SU-DHL-6 (cell line): ENCODE data around the gene TSHR.

ENCODE experiments used
- H2AFZ ChIP-seq: fragments of 200-600 bp; sonication (generic); 2 replicates; pipeline ENCODE4 v1.6.1; 2014; ENCODE audit warnings: low read depth, mild to moderate bottlenecking, moderate library complexity, mixed read lengths, antibody characterized with exemption, low read length; ENCODE audit not compliant: severe bottlenecking
- H3F3A ChIP-seq: fragments of 200-600 bp; shearing (Covaris generic); 2 replicates; pipeline ENCODE4 v1.6.0; 2016; ENCODE audit warnings: antibody characterized with exemption, mild to moderate bottlenecking; ENCODE audit not compliant: insufficient read depth
- H3K27ac ChIP-seq: fragments of 200-600 bp; sonication (generic); 2 replicates; pipeline ENCODE4 v1.5.1; 2016; ENCODE audit warnings: low read depth, mild to moderate bottlenecking, low read length, moderate library complexity, mixed read lengths
- H3K27me3 ChIP-seq: fragments of 200-600 bp; sonication (generic), shearing (Covaris generic); 2 replicates; pipeline ENCODE4 v1.6.0; 2014; ENCODE audit warnings: mild to moderate bottlenecking, low read length
- H3K36me3 ChIP-seq: fragments of 200-600 bp; sonication (generic); 2 replicates; pipeline ENCODE4 v1.6.1; 2014; ENCODE audit warnings: mild to moderate bottlenecking, low read length, mixed read lengths
- H3K4me2 ChIP-seq: fragments of 300-600, 200-600 bp; shearing (Covaris generic), sonication (generic); 2 replicates; pipeline ENCODE4 v1.6.0; 2014; ENCODE audit warnings: low read length, low read depth, mild to moderate bottlenecking; ENCODE audit not compliant: poor library complexity, severe bottlenecking
- H3K4me3 ChIP-seq: fragments of 200-600 bp; sonication (generic); 2 replicates; pipeline ENCODE4 v1.5.1; 2014; ENCODE audit warnings: antibody characterized with exemption, low read length, mild to moderate bottlenecking, mixed read lengths; ENCODE audit not compliant: insufficient read depth, poor library complexity, severe bottlenecking
- H3K79me2 ChIP-seq: fragments of 200-600 bp; sonication (generic); 2 replicates; pipeline ENCODE4 v1.6.1; 2014; ENCODE audit warnings: mild to moderate bottlenecking, low read length, moderate library complexity; ENCODE audit not compliant: insufficient read depth
- H3K9ac ChIP-seq: fragments of 200-600 bp; sonication (generic); 2 replicates; pipeline ENCODE4 v1.7.0; 2014; ENCODE audit warnings: mild to moderate bottlenecking, low read length
- H3K9me2 ChIP-seq: fragments of 200-600 bp; sonication (generic); replicated peaks from 2 replicates; pipeline ENCODE4 v1.6.1; 2014; ENCODE audit warnings: low read length; ENCODE audit not compliant: insufficient read depth
- H3K9me3 ChIP-seq: fragments of 200-600 bp; sonication (generic); 2 replicates; pipeline ENCODE4 v1.6.1; 2014; ENCODE audit warnings: low read length, mixed read lengths; ENCODE audit not compliant: insufficient read depth
- H4K20me1 ChIP-seq: fragments of 200-600 bp; sonication (generic); 2 replicates; pipeline ENCODE4 v1.6.1; 2014; ENCODE audit warnings: low read depth, mild to moderate bottlenecking, antibody characterized with exemption, low read length, moderate library complexity, mixed read lengths
- EZH2phosphoT487 ChIP-seq: fragments of 200-600 bp; sonication (generic), shearing (Covaris generic); conservative IDR thresholded peaks from 2 replicates; pipeline ENCODE4 v1.6.1; 2018; ENCODE audit warnings: mild to moderate bottlenecking, antibody characterized with exemption, low read length, moderate library complexity, mixed read lengths
- TF ChIP-seq, protein P1 (sequence below): fragments of 200-600 bp; sonication (generic); IDR thresholded peaks from one replicate; pipeline ENCODE4 v1.5.1; 2017; ENCODE audit warnings: antibody characterized with exemption, mild to moderate bottlenecking, low read length, moderate library complexity; ENCODE audit not compliant: insufficient read depth, poor library complexity, severe bottlenecking

The TSHR gene

DNA sequence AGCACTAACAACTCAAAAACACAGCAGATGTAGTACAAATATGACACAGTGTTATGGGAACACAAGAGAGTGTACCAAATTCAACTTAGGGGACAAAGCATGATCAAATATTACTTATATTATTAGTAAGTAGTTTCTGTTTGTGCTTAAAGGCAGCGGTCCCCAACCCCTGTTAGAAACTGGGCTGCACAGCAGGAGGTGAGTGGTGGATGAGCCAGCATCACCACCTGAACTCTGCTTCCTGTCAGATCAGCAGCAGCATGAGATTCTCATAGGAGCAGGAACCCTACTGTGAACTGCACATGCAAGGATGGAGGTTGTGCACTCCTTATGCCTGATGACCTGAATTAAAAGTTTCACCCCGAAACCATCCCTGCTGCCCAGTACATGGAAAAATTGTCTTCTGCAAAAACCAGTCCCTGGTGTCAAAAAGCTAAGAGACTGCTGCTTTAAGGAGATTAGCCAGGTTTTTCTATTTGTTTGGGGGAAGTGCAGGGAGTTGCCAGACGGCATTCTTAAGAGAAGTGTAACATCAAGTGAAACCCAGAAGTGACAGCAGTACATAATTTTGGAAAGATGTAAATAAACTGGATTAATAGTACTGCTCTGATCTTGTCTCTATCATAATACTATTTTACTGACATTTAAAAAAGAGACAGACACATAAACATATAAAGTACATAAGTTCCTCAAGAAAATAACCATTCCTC, 238.7 kb downstream of the TSHR start:
- H3K9me2 ChIP-seq = no peaks in the 10 kb centered on the region
- H3F3A ChIP-seq = peaks cover 7% of the 10 kb centered on the region; the same call in 1 of the 2 replicates
- H3K9me3 ChIP-seq = no peaks in the 10 kb centered on the region
- no peak overlapping the region for H3K4me2 ChIP-seq
- H3K4me3 ChIP-seq = no peak overlapping the region
- no peak overlapping the region for H2AFZ ChIP-seq
- H3K27me3 ChIP-seq = no peaks in the 10 kb centered on the region
- H3K9ac ChIP-seq = no peak overlapping the region
- H3K79me2 ChIP-seq = peaks cover 27% of the 10 kb centered on the region
- H3K27ac ChIP-seq = no peak overlapping the region
- peaks cover 71% of the 10 kb centered on the region for H3K36me3 ChIP-seq
- 0 out of 2 replicates have a peak, but pooled peaks cover 4% of the 10 kb centered on the region for H4K20me1 ChIP-seq
- TF ChIP-seq, protein P1, sequence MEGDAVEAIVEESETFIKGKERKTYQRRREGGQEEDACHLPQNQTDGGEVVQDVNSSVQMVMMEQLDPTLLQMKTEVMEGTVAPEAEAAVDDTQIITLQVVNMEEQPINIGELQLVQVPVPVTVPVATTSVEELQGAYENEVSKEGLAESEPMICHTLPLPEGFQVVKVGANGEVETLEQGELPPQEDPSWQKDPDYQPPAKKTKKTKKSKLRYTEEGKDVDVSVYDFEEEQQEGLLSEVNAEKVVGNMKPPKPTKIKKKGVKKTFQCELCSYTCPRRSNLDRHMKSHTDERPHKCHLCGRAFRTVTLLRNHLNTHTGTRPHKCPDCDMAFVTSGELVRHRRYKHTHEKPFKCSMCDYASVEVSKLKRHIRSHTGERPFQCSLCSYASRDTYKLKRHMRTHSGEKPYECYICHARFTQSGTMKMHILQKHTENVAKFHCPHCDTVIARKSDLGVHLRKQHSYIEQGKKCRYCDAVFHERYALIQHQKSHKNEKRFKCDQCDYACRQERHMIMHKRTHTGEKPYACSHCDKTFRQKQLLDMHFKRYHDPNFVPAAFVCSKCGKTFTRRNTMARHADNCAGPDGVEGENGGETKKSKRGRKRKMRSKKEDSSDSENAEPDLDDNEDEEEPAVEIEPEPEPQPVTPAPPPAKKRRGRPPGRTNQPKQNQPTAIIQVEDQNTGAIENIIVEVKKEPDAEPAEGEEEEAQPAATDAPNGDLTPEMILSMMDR = no peak
- no peak for TF ChIP-seq EZH2phosphoT487
